H1 (cell line): ENCODE data around the gene SOX6.

Experiments
- ASH2L ChIP-seq: fragments of 200-600, 300-600 bp; sonication (generic); IDR thresholded peaks from one replicate; pipeline ENCODE4 v1.7.1; 2017; ENCODE audit warnings: low read length
- CEBPB ChIP-seq: IDR thresholded peaks from 2 replicates; pipeline ENCODE4 v1.6.1; 2012; ENCODE audit warnings: low read depth, low read length
- CHD2 ChIP-seq: IDR thresholded peaks from 2 replicates; pipeline ENCODE4 v1.6.1; 2012; ENCODE audit warnings: low read length, improper control_type of control experiment
- CTCF ChIP-seq, 3 experiments: IDR thresholded peaks; 1 replicate in 2 of 3; 2 replicates in 1 of 3; pipeline versions ENCODE4 v1.5.1 to v1.6.1; 2011; ENCODE audit warnings: low read length in 3 of 3, mild to moderate bottlenecking in 3 of 3, inconsistent platforms in 2 of 3, low read depth in 1 of 3, moderate library complexity in 1 of 3; ENCODE audit not compliant: insufficient read depth in 1 of 3; ENCODE audit errors: control extremely low read depth in 1 of 3
- EZH2 ChIP-seq: fragments of 200-600 bp; sonication (generic); IDR thresholded peaks from 2 replicates; pipeline ENCODE4 v1.7.1; 2012; ENCODE audit warnings: low read depth, mild to moderate bottlenecking, moderate library complexity, low read length, inconsistent platforms; ENCODE audit not compliant: severe bottlenecking
- JUND ChIP-seq: IDR thresholded peaks from 2 replicates; pipeline ENCODE4 v1.6.1; 2011; ENCODE audit warnings: mild to moderate bottlenecking, improper control_type of control experiment, low read length
- KDM1A ChIP-seq: fragments of 200-600, 300-600 bp; sonication (generic); IDR thresholded peaks from 2 replicates; pipeline ENCODE4 v1.7.1; 2016; ENCODE audit warnings: mild to moderate bottlenecking, low read length, borderline replicate concordance
- POLR2A ChIP-seq, 2 experiments: IDR thresholded peaks; 1 replicate in 1 of 2; 2 replicates in 1 of 2; pipeline ENCODE4 v1.6.1; 2011; ENCODE audit warnings: low read depth in 2 of 2, low read length in 2 of 2, mild to moderate bottlenecking in 2 of 2; ENCODE audit errors: control extremely low read depth in 1 of 2
- RAD21 ChIP-seq, 2 experiments: IDR thresholded peaks in 1 of 2; conservative IDR thresholded peaks in 1 of 2; 2 replicates each; pipeline ENCODE4 v1.6.1; 2011; ENCODE audit warnings: low read depth in 2 of 2, low read length in 2 of 2, improper control_type of control experiment in 1 of 2, inconsistent platforms in 1 of 2, mild to moderate bottlenecking in 1 of 2, moderate library complexity in 1 of 2
- RBBP5 ChIP-seq: IDR thresholded peaks from 2 replicates; pipeline ENCODE4 v1.7.1; 2012; ENCODE audit warnings: low read depth, mild to moderate bottlenecking, inconsistent platforms, low read length, moderate library complexity, borderline replicate concordance
- SAP30 ChIP-seq: fragments of 300-600 bp; sonication (generic); IDR thresholded peaks from 2 replicates; pipeline ENCODE4 v1.7.1; 2012; ENCODE audit warnings: low read length, moderate library complexity, mild to moderate bottlenecking, inconsistent platforms; ENCODE audit not compliant: insufficient read depth, insufficient replicate concordance
- SRF ChIP-seq: IDR thresholded peaks from 2 replicates; pipeline ENCODE4 v1.6.1; 2011; ENCODE audit warnings: mild to moderate bottlenecking, low read depth, low read length, moderate library complexity
- TCF12 ChIP-seq: IDR thresholded peaks from 2 replicates; pipeline ENCODE4 v1.6.1; 2011; ENCODE audit warnings: low read depth, mild to moderate bottlenecking, low read length
- YY1 ChIP-seq: IDR thresholded peaks from 2 replicates; pipeline ENCODE4 v1.6.1; 2011; ENCODE audit warnings: low read depth, mild to moderate bottlenecking, low read length

- TF ChIP-seq JUND = no peak
- no peak for TF ChIP-seq CEBPB
- TF ChIP-seq CTCF (IDR thresholded peaks at IDR 0.05; ENCODE audit: control extremely low read depth in 1 of 3, insufficient read depth in 1 of 3, low read depth in 1 of 3, low read length in 3 of 3) = no peak
- TF ChIP-seq ASH2L = no peak
- no peak for TF ChIP-seq CHD2
- TF ChIP-seq POLR2A (IDR thresholded peaks at IDR 0.05; ENCODE audit: control extremely low read depth in 1 of 2, low read depth in 2 of 2, low read length in 2 of 2) = no peak
- TF ChIP-seq SAP30 = no peak
- no peak for TF ChIP-seq TCF12
- TF ChIP-seq SRF = no peak
- no peak for TF ChIP-seq RAD21 (IDR thresholded peaks at IDR 0.05 in 1 of 2, conservative IDR thresholded peaks at IDR 0.05 in 1 of 2; ENCODE audit: low read depth in 2 of 2, low read length in 2 of 2)
- TF ChIP-seq KDM1A = no peak
- no peak for TF ChIP-seq RBBP5
- no peak for TF ChIP-seq YY1
- TF ChIP-seq EZH2 = no peak
Measured at GRCh38 chr11:16380941-16381568, 24.7 kb upstream of the SOX6 start.
